NCI-H510A (cell line): Measurements from ENCODE around the gene ZNF785.
"Not testable (repeated sequence)": the region's sequence is repeated elsewhere in the genome, so short reads cannot be mapped to it uniquely, and the experiment has no call there.

Experiments used
- DNase-seq: peaks from one replicate; lab custom pipeline; 2025; lab: John Stamatoyannopoulos, UW

The ZNF785 gene

DNA sequence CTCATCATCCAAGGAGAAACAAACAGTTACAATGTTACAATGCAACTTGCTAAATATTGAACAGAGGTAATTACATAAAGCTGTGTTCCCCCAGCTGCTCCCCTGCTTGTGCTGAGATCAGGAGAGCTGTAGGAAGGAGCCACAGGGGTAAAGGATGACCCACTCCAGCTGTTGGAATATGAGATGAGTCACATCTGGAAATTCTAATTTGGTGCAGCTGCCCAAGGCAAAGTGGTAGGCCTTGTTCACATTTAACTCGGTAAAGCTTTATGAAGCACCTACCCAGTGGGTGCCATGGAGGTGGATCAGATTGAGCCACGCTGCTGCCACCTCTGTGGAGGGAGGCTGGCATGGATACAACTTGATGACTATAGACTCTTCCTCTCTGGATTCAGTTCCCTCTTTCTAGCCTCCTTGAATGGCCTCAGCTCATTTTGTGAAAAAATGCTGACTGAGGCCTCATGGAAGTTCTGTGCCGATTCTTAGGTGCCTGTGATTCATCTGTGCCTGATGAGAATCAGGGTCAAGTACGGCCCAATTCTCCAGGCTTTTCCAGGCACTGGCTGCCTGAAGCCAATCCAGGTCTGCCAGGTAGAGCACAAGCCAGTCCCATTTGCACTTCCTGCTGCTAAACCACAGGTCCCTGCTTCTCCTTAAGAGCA, 17.2 kb upstream of the ZNF785 start:
- DNase-seq = no peak

DNA sequence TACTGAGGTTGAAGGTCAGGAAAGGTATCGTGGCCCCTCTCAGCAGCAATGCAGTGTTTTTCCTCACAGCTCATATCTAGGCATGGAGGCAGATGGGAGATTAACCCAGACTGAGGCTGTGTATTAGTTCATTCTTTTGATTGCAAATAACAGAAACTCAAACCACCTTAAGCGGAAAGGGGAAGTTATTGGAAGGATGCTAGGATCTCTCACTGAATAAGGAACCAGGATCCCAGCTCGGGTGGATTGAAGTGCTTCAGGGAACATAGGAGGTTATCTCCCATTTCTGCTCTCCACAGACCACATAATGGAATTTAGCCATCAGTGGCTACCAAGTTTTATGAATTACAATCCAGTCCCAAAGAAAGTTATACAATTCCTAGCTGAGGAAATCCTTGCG, 16.5 kb upstream of the ZNF785 start:
- no peak for DNase-seq

DNA sequence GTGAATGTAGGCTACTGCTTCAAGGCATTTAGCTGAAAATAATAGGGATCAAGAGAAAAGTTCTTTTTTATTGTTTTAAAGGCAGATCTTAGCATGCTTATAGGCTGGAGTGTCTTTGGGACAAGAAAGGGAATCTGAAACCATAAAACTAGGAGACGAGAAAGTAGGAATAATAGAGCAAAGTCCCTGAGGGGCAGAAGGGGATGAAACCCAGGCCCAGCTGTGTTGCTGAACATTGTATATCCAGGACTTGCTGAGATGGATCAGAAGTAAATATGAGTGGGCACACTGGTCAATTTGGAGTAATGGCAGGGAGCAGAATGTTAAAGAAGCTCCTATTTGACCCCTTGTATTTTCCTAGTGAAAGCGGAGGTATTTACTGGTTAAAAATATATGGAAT, 15.4 kb upstream of the ZNF785 start:
- no peak for DNase-seq

DNA sequence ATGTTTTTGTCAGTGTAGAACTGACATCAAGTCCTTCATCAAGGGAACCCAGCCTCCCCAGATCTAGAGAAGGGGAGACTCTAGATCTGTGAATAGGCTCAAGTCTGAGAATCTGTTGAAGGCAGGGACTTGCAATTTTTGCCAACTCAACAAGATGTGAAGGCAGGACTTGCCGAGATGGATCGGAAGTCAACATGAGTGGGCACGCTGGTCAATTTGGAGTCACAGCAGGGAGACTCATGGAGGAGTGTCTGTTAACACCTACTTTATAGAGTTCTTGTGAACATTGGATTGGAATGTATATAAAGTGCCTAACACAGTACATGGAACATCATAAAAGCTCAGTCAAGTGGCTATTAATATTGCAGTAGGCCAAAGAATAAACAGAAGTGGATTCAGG, 14.7 kb upstream of the ZNF785 start:
- peak; percentile 60 for DNase-seq

DNA sequence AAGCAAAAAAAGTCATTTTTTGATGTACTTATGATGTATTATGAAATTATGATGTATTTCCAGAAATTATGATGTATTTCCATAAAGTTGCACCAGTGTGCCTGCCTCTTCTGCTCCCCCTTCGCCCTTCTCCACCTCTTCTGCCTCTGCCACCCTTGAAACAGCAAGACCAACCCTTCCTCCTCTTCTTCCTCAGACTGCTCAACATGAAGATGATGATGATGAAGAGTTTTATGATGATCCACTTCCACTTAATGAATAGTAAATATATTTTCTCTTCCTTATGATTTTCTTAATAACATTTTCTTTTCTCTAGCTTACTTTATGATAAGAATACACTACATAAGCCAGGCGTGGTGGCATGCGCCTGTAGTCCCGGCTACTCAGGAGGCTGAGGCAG, 7.4 kb upstream of the ZNF785 start:
- DNase-seq = no peak

DNA sequence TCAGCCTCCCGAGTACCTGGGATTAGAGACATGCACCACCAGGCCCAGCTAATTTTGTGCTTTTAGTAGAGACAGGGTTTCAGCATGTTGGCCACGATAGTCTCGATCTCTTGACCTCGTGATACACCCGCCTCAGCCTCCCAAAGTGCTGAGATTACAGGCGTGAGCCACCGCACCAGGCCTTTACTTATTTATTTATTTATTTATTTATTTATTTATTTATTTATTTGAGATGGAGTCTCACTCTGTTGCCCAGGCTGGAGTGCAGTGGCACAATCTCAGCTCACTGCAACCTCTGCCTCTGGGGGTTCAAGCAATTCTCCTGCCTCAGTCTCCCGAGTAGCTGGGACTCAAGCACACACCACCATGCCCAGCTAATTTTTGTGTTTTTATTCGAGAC, 5.4 kb upstream of the ZNF785 start:
- not testable (repeated sequence) for DNase-seq

DNA sequence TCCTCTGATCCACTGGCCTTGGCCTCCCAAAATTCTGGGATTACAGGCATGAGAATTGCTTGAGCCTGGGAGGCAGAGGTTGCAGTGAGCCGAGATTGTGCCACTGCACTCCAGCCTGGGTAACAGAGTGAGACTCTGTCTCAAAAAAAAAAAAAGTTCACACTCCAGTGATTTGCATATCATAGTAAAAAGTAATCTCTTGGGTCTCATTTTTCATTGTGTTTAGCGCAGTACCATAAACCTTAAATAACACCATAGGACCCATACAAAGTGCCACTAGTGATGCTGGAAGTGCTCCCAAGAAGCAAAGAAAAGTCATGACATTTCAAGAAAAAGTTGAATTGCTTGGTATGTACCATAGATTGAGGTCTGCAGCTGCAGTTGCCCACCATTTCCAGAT, 4.1 kb upstream of the ZNF785 start:
- not testable (repeated sequence) for DNase-seq

DNA sequence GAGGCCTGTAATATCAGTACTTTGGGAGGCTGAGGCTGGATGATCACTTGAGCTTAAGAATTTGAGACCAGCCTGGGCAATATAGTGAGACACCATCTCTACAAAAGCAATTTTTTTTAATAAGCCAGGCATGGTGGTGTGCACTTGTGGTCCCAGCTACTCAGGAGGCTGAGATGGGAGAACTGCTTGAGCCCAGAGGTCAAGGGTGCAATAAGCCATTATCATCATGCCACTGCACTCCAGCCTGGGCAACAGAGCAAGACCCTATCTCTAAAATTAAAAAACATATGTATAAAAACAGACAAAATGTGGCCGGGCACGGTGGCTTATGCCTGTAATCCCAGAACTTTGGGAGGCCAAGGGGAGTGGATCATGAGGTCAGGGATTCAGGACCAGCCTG, 3.2 kb upstream of the ZNF785 start:
- no peak for DNase-seq

DNA sequence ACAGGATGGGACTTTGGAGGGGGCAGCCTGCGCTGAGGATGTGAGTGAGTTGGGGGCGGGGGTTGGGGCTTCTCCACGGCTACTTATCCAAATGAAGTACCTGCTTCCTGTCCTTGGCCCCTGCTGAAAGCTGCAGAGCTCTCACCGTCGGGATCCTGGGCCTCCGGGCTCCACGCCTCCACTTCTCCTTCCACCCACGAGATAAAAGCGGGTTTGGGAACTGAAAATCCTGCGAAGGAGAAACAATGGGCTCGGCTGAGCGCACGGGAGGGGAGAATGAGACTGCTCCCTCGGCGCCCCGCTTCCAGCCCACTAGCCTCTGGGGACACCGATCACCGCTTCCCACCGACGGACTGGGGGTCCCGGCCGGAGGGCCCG, 486 bp downstream of the ZNF785 start:
- peak; percentile 37 for DNase-seq

DNA sequence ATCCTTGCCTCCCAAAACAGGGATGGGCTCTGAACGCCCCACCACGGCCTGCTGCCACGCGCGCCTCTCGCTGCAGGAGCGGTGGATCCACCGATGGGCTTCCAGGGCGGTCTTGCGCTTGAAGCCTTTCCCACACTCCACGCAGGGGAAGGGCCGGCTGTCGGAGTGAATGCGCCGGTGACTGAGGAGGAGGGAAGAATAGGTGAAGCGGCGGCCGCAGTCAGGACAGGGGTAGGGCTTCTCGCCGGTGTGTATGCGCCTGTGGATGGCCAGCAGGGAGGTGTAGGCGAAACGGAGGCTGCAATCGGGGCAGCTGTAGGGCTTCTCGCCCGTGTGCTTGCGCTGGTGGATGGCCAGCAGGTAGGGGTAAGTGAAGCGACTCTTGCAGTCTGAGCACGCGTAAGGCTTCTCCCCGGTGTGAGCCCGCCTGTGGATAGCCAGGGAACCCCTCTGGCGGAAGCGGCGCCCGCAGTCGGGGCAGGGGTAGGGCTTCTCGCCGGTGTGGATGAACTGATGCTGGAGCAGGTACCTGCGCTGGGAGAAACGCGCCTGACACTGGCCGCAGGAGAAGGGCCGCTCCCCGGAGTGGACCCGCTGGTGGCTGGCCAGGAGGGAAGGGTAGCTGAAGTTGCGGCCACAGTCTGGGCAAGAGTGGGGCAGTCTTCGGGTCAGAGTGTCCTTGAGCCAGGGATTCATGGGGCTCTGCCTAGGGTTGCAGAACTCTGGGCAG, 2.7 kb downstream of the ZNF785 start:
- no peak for DNase-seq

DNA sequence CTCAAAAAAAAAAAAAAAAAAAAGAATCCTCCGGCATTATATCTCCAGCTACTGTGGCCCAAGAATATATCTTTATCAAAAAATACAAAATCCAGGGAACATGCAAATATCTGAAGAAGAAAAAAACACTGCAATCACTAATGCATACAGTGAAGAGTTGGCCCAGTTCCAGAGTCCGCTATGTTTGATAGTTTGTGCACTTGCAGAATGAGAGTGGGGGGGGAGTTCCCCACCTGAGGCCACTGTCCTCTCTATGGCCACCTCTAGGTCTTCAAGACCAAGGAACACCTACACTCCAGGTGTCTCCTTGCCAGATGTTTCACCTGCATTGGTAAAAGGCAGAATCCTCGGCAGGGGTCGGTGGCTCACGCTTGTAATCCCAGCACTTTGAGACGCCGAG, 4.0 kb downstream of the ZNF785 start:
- DNase-seq = no peak

DNA sequence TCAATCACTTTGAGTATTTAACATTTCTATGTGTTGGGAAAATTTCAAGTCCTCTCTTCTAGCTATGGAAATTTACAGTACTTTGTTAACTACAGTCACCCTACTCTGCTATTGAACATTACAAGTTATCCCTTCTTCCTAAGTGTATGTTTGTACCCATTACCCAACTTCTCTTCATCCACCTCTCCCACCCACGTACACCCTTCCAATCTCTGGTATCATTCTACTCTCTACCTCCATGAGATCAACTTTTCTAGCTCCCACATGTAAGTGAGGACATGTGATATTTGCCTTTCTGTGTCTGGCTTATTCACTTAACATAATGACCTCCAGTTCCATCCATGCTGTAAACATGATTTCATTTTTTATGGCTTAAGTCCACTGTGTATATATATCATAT, 10.8 kb downstream of the ZNF785 start:
- DNase-seq = no peak

DNA sequence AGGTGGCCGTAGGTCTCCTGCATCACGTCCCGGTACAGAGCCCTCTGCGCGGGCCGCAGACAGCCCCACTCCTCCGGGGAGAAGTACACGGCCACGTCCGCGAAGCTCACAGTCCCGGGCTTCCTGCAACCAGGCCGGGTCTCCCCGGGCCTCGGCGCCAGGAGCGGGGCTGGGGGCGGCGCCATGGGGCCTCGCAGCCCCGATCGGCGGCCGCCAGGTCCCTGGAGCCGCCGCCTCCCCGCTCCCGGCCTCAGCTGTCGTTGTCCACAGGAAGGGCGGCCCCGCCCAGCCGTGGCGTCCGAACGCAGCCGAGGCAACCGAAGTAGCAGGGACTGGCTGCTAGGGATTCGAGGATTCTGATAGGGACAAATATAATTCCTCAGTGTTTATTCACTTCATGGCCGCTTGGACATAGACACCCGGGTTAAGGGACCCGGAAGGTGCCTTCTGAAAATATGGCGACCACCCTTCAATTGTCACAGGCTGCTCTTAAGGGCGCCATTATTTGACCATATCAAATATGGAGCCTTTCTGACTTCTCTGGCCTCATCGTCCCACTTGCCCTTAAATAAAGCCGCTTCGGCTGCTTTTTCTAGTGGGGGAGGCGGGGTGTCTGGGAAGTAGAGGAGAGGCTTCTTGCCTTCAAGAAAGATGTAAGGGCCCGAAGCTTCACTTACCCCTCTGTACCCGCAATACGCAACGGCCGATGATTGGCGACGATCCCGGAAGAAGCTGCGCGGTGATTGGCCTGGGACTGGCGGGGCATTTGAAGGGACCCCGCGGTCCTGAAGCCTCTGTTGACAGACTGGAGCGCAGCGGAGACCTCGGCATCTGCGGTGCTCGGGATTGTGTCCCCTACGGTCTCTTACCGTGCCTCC, 13.8 kb downstream of the ZNF785 start, which contains the start of gene ZNF688:
ZNF688 (minus strand) TSS at position 270 of the 878 bp plus-strand sequence; CDS start at position 185, 85 bp downstream.
- DNase-seq = peak; percentile 97

DNA sequence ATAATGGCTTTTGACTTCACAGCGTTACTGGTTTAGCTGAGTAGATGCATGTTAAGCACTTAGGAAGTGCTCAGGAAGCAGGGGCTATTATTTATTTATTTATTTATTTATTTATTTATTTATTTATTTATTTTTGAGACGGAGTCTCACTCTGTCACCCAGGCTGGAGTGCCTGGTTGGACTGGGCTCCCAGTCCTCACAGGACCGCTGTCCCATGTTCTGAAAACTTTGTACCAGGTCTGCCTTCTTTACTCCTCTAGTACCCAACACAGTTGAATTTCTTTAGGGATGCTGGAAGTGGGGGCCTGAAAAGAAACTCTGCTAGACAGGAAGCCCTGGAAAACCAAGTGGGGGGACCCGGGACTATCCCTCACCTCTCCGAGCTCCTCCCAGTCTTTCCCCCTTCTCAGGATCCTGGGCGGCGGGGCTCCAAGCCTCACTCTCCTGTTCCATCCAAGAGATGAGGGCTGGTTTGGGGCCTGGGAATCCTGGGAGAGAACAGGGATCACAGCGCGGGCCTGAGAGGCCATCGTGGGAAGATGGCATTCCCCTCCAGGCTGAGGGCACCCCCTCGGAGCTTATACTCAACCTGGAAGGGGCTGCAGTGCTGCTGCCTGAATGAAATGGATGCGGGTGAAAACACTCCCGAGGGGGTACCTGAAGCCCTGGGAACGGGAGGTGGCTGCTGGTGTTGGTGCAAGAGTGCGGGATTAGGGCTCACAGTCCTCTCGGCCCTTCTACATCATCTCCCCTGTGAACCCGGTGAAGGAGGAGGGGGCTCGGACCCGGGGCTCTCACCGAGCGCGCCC, 14.7 kb downstream of the ZNF785 start:
- no peak for DNase-seq

DNA sequence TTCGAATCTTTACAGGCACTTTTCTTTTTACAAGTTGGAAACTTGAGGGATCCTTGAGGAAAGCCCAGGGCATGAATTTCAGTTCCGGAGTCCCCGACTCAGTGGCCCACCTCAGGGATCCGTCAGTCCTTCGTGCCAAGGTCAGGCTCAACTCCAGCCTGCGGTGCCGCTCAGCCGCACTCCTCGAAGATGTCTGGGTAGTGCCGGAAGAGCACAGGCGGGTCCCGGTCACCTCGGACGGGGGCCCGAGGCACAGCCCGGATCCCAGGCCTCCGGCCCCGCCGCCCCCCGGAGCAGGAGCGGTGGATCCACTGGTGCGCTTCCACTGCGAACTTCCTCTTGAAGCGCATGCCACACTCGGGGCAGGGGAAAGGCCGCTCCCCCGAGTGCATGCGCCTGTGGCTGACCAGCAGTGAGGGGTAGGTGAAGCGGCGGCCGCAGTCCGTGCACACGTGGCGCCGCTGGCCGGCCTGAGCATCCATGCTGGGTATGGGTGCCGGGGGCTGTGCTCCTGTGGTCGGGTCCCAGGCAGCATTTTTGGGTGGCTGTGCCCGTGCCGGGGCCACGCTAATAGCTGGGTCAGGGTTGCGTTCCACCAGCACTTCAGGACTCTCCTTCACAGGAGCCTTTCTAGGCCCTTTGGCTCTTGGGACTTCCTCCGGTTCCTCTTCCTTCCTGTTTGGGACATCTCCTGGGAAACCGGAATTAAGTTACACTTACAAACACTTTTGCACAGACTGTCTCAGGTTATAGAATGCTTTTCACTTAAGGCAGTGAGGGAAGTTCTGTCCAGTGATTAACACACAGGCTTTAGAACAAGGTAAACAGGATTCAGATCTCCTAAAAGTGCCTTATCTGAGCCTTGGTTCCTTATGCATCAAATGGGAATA, 15.5 kb downstream of the ZNF785 start:
- no peak for DNase-seq

DNA sequence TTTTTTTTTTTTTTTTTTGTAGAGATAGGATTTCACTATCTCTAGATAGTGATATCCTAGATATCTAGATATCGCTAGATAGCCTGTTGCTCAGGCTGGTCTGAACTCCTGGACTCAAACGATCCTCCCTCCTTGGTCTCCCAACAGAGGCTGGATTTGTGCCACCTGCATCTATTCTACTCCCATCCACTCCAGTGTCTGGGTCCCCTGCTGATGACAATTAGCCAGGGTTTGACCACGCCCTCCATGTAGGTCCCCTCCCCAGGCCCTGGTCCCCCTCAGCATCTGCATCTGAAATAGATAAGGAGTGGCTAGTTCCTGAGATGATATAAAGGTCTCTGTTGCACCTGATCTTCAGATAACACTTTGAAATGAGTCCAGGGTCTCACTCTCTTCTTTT, 16.2 kb downstream of the ZNF785 start:
- DNase-seq = no peak

DNA sequence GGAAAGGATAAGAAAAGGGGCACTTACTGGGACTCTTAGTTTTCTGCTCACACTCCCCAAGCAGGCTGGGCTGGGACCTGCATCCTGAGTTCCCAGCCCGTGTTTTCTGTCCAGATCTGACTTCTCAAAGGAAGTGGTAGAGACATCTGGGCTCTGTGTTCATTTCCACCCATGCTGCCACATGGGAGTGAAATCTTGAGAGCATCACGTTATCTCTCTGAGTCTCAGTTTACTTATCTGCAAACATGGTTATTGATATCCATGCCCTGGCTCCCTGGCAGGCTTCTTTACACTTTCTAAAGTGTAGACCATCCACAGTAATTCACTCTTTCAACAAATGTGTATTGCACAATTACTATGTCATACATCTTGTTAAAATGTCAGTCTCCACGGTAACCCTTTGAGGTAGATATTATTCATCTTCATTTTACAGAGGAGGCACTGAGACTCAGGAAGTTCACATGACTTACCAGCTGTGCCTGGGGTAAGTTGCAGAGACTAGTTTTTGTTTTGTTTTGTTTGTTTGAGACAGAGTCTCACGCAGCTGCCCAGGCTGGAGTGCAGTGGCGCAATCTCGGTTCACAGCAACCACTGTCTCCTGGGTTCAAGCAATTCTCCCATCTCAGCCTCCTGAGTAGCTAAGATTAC, 17.4 kb downstream of the ZNF785 start:
- peak; percentile 30 for DNase-seq

DNA sequence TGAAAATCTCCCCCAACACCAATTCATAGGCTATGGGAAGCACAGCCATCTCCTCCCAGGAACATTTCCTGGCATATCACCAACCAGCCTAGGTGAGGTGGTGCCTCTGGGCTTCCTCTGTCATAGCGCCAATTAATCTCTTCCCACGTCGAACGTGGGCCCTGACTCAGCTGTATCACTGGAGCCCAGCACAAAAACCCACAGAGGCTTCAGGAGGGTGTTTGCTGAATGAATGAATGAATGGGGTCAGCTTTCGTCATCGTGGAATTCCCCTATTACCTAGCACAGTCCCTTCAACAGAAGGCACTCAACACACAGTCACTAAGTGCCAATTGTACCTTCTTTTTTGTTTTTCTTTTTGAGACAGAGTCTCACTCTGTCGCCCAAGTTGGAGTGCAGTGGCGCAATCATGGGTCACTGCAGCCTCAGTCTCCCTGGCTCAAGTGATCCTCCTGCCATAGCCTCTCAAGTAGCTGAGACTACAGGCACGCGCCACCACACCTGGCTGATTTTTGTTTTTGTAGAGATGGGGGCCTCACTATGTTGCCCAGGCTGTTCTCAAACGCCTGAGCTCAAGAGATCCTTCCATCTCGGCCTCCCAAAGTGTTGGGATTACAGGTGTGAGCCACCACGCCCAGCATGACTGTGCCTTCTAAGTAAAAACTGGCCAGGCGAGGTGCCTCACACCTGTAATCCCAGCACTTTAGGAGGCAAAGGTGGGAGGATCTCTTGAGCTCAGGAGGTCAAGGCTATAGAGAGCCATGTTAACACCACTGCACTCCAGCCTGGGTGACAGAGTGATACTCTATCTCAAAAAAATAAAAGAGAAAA, 18.1 kb downstream of the ZNF785 start:
- DNase-seq = peak; percentile 22

DNA sequence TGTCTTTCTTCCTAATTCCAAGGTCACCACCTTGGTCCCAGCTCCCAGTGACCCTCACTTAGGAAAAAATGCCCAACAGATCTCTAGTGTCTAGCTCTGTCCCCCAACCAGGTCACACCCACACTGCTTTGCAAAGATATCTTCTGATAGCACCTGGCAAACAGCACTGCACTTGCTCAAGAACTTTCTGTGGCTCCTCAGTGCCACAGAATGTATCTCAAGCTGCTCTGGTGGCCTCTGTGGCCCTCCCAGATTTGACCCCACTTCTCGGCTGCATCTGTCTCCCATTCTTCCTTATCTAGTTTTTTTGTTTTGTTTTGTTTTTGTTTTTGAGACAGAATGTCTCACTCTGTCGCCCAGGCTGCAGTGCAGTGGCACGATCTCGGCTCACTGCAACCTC, 19.0 kb downstream of the ZNF785 start:
- no peak for DNase-seq

DNA sequence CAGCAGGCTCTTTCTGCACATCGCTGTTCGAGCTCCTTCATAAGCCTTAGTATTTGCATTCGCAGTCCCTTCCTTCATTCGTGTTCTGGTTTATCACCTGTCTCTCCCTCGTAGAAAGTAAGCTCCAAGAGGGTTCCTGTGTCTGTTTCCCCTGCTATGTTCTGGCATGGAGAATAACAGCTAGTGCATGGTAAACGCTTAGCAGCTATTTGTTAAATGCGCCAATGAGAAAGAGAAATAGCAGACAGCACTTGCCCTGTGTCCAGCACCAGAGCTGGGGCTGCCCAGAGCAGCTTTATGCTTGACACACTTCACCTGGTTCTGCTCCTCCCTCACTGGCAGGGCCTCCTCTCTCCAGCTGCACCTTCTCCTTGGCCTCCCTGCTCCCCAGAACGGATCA, 19.5 kb downstream of the ZNF785 start:
- DNase-seq = no peak
